Esophagus (tissue), 2 donors: Measurements from ENCODE around the gene RNF181. TPM values are rescaled to one million over a fixed set of nuclear protein-coding genes. Genes with fewer than 3 reads are reported as not detected.
"Not testable (repeated sequence)": the region's sequence is repeated elsewhere in the genome, so short reads cannot be mapped to it uniquely, and the experiment has no call there.

Experiments
- H3K27ac ChIP-seq, 2 donors: one replicate each; pipeline ENCODE4 v1.5.1; 2013; ENCODE audit warnings: low read depth in 2 of 2, mild to moderate bottlenecking in 2 of 2, inconsistent platforms in 1 of 2, low read length in 1 of 2, moderate library complexity in 1 of 2
- H3K27me3 ChIP-seq, 2 donors: one replicate each; pipeline ENCODE4 v1.6.1; 2013; ENCODE audit warnings: low read length in 2 of 2, control low read depth in 1 of 2, mild to moderate bottlenecking in 1 of 2; ENCODE audit not compliant: insufficient read depth in 2 of 2, control insufficient read depth in 1 of 2
- H3K36me3 ChIP-seq, 2 donors: one replicate each; pipeline ENCODE4 v1.6.1; 2013; ENCODE audit warnings: low read length in 1 of 2; ENCODE audit not compliant: control insufficient read depth in 2 of 2, insufficient read depth in 2 of 2
- H3K4me1 ChIP-seq, 2 donors: one replicate each; pipeline ENCODE4 v1.6.1; 2013; ENCODE audit warnings: low read length in 1 of 2; ENCODE audit not compliant: control insufficient read depth in 2 of 2, insufficient read depth in 2 of 2
- H3K4me3 ChIP-seq, 2 donors: one replicate each; pipeline ENCODE4 v1.5.1; 2013; ENCODE audit warnings: low read length in 2 of 2, mild to moderate bottlenecking in 2 of 2, low read depth in 1 of 2, moderate library complexity in 1 of 2
- H3K9me3 ChIP-seq, 2 donors: one replicate each; pipeline ENCODE4 v1.6.1; 2013; ENCODE audit warnings: mild to moderate bottlenecking in 2 of 2, low read depth in 1 of 2, low read length in 1 of 2, moderate library complexity in 1 of 2; ENCODE audit not compliant: control insufficient read depth in 2 of 2, insufficient read depth in 1 of 2
- WGBS, 2 donors: extraction: QIAGEN DNeasy Blood & Tissue Kit; methylation state at CpG; one replicate each; pipeline ENCODE4 v1.1.7; 2013; 5-methylcytosine and 5-hydroxymethylcytosine counted together
- polyA plus RNA-seq, 2 donors: library from polyadenylated mRNA; stranded (reverse); fragments of 200-250 nt; gene quantifications; one replicate each; pipeline ENCODE4 v1.2.3, GENCODE V29; 2013
- donor health status: healthy with polysubstance abuse.
- donor health status: Bipolar disorder and iron deficiency.

The RNF181 gene
- polyA plus RNA-seq, 2 donors = 159 to 189 TPM

DNA sequence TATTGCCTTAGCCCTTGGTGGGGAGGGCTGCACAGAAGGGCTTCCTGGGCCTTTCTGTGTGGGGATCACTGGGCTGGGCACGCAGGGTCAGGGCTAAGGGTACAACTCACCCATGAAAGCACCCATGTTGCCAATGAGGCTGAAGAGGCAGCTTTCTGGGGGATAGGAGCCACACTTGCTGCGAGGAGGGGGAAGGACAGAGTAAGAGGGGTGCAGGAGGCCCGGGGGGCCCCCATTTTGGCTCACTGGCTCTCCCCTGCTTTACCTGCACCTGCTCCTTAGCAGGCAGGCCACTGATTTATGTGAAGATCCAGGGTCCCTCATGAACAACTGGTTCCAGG, 4.7 kb downstream of the RNF181 start:
- Histone ChIP-seq H3K36me3 (peaks cover 6 to 25% of the 10 kb centered on the region in 2 donors), H3K27ac (no peak overlapping the region), H3K27me3 (no peaks in the 10 kb centered on the region), H3K4me3 (no peak overlapping the region), H3K4me1 (peaks cover 15 to 31% of the 10 kb centered on the region in 2 donors), H3K9me3 (no peaks in the 10 kb centered on the region)
- WGBS, 2 donors = 83 to 92% methylated on average over 3 of the region's 3 CpGs

DNA sequence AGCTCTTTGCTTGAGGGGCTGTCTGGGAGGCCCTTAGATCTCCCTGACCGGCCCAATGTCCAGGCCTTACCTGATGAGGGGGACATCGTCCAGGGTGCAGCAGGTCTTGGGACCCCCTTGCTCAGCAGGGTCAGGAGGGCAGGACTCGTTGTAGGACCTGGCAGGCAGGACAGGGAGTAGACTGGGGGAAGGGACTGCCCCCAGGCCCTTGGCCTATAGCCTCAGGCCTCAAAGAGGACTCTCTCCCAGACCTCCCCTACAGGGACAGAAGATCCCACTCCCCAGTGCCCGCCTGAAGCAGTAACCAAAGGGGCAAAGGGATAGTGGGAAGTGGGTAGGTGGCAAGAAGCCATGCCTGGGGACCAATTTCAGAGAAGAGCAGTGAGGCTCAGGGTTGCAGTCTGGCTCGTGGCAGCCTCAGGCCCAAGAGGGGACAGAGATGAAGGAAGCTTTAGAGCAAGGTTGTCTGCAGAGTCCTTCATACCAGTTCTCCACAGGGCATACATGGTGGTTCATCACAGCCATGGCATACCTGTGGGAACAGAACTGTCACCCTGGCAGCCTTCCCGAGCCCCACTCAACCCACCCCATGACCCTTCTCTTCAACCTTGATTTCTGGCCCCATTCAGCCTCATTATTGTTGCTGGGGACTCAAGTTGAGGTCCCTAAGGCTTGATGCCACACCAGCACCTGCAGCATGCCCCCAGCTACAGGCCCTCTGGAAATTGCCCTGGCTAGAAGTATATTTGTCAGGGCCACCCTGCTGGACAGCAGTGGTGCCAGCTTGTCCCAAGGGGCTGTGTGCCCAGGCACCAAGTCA, 5.6 kb downstream of the RNF181 start:
- 70 to 76% methylated on average over 6 of the region's 6 CpGs for WGBS, 2 donors
- H3K4me3 ChIP-seq = peak overlapping the region in 1 of 2 donors; percentile 85
- peaks cover 15 to 31% of the 10 kb centered on the region in 2 donors for H3K4me1 ChIP-seq
- H3K27ac ChIP-seq = peak overlapping the region; percentile 79 to 83
- H3K36me3 ChIP-seq = peaks cover 8 to 25% of the 10 kb centered on the region in 2 donors
- H3K9me3 ChIP-seq = no peaks in the 10 kb centered on the region
- no peaks in the 10 kb centered on the region for H3K27me3 ChIP-seq

DNA sequence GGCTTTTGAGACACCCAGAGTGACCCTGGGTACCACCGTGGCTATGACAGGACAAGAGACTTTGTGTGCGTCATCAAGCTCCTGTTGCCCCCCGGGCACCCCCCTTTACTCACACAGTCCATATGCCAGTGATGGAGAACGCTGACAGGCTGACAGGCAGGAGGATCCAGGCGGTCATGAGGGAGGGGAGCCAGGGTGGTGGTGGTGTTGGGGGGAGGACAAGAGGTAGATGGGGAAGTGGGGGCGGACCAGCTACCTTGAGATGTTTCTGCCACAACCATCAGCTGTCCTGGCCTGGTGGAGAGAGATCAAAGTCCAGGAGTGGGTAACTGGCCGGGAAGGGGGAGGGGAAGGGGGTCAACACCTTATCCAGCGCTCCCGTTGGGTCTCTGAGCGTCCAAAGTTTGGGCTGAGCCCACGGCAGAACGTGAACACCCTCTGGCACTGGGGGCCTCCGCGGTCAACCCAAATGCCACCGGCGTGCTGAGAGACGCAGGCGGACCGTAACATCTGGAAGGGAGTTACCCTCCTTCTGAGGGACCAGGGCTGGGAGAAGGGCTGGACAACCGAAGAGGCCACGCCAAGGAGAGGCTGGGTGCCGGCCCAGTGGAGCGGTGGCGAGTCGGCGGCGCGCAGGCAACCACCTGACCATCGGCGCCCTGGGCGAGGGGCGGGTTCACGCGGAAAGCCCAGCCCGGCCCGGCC, 6.4 kb downstream of the RNF181 start:
- Histone ChIP-seq H3K27ac (peak overlapping the region; percentile 79 to 83), H3K27me3 (no peaks in the 10 kb centered on the region), H3K36me3 (peaks cover 8 to 20% of the 10 kb centered on the region in 2 donors), H3K4me1 (peaks cover 11 to 26% of the 10 kb centered on the region in 2 donors), H3K4me3 (peak overlapping the region; percentile 63 to 85), H3K9me3 (no peaks in the 10 kb centered on the region)
- 6 to 7% methylated on average over 34 to 36 of the region's 36 CpGs for WGBS, 2 donors

DNA sequence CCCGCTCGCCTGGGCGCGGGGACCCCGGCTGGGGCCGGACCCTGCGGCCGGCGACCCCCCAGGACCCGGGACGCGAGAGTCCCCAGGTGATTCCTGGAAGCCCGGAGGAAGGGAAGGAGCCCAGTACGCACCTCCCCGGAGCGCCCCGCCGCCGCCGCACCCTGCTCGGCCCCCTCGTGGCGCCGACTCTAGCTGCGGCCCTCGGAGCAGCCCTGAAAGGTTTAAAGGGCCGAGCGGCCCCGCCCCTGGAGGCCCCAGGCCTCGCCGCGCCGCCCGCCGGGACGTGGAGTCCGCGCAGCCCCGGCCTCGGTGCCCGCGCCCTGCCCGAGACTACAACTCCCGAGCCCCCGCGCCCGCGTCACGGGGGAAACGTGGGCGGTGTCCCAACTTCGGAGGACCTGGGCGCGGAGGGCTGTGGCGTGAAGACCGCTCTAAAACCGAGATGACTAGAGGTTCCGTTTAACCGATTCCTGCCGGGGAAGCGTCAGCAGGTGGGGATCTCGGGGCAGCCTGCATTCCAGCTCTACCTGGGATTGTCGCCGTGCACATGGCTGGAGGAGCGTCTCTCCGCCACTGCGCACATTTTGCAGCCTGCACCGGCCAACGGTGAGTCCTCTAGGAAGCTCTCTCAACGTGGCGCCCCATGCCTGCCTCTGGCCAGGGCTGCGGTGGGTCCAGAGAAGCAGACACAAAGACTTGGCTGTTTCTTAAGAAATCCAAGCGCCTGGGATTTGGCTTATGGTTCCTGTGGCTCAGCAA, 7.1 kb downstream of the RNF181 start, which contains the start of gene TMEM150A:
TMEM150A (minus strand) TSS at position 223 of the 759 bp plus-strand sequence. CDS start 750 bp downstream, outside the sequence.
- H3K27me3 ChIP-seq = no peaks in the 10 kb centered on the region
- H3K4me3 ChIP-seq = peak within 1 kb of the TSS; percentile 63 to 85
- 0 to 1% methylated on average over 53 to 73 of the region's 73 CpGs for WGBS, 2 donors
- no peaks in the 10 kb centered on the region for H3K9me3 ChIP-seq
- H3K27ac ChIP-seq = peak within 1 kb of the TSS; percentile 79 to 83
- peaks cover 14 to 26% of the 10 kb centered on the region in 2 donors for H3K4me1 ChIP-seq
- peaks cover 6 to 19% of the 10 kb centered on the region in 2 donors for H3K36me3 ChIP-seq

DNA sequence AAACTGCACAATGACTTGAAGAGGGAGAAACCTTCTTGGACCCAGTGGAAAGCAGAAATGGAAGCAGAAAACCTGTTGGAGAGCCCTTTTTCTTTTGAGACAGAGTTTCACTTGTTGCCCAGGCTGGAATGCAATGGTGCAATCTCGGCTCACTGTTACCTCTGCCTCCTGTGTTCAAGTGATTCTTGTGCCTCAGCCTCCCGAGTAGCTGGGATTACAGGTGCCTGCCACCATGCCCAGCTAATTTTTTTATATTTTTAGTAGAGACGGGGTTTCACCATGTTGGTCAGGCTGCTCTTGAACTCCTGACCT, 8.5 kb downstream of the RNF181 start:
- H3K27ac ChIP-seq = peak overlapping the region in 1 of 2 donors; percentile 61
- not testable (repeated sequence) for H3K27me3 ChIP-seq, H3K9me3 ChIP-seq, H3K4me3 ChIP-seq
- peaks cover 14 to 26% of the 10 kb centered on the region in 2 donors for H3K4me1 ChIP-seq
- WGBS, 2 donors = 62 to 72% methylated on average over 3 of the region's 3 CpGs
- H3K36me3 ChIP-seq = peaks cover 10 to 18% of the 10 kb centered on the region in 2 donors

DNA sequence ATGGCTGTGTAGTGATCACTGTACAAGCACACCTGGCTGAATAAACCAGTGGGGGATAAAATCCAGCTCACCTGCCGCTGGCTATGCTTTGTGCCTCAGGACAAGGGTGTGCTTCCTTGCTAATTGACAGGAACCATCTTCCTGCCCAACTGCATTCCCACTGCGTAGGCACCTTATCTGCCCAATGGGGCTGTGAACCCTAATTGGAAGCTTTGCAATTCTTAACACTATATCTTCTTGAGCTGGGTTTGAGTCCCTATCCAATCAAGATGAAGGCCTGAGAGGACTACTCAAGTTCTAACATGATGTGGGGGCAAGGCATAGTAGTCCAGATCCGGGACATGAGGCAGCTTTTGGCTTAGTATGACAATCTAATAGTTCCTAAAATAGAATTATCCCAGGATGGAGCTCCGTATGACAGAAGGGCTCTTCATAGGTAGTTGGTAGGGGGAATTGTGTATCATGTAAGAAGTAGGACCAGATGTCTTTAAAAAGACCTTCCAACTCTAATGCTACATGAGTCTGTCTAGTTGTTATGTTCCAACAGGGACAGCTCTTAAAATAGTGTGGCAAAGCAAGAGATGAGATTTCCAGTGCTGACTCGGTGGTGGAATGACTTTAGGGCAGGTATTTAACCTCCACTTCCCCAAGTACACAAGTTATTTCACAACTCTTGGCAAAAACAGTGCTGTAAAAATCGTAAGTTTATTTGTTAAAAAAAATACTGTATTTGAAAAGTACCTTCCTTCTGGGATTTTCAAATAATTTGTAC, 9.2 kb downstream of the RNF181 start:
- WGBS, 2 donors = 36 to 48% methylated on average over 6 of the region's 6 CpGs
- Histone ChIP-seq H3K27ac (peak overlapping the region; percentile 19 to 61), H3K4me1 (peaks cover 14 to 24% of the 10 kb centered on the region in 2 donors), H3K36me3 (peaks cover 11 to 17% of the 10 kb centered on the region in 2 donors), H3K4me3 (no peak overlapping the region), H3K9me3 (no peaks in the 10 kb centered on the region), H3K27me3 (no peaks in the 10 kb centered on the region)

DNA sequence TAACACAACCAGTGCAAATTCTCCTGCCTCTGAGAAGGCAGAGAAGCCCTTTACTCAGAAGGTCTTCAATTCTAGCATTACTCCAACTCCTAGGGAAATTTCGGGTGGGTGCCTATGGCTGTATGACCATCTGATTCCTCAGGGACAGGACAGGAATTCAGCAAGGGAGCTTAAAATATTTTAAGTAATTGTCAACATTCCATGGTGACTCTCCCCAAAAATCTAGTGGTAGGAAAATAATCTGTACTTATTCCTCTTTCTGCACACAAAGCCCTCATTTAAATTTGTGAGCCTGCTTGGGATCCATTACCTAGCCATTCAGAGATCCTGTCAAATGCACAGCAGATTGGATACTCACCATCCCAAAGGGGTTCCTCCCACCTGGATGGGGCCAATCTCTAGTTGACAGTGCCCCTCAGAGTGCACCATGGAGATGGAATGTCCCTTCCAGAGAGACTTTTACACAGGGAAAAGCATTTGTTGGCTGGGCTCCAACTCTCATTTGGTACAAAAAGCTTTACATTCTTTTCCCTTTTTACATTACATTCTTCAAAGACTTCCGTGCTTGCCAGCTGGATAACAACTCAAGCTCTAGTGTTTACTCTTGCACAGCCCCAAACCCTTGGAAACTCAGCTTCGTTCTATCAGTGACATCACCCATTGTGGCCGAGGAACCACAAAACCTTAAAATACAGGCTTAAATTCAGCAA, 10.0 kb downstream of the RNF181 start:
- Histone ChIP-seq H3K27ac (peak overlapping the region; percentile 7 to 20), H3K36me3 (peaks cover 11 to 13% of the 10 kb centered on the region in 2 donors), H3K4me1 (peaks cover 10 to 26% of the 10 kb centered on the region in 2 donors), H3K4me3 (no peak overlapping the region), H3K27me3 (no peaks in the 10 kb centered on the region), H3K9me3 (no peaks in the 10 kb centered on the region)
- WGBS, 2 donors = 33 to 45% methylated on average over 4 of the region's 4 CpGs

DNA sequence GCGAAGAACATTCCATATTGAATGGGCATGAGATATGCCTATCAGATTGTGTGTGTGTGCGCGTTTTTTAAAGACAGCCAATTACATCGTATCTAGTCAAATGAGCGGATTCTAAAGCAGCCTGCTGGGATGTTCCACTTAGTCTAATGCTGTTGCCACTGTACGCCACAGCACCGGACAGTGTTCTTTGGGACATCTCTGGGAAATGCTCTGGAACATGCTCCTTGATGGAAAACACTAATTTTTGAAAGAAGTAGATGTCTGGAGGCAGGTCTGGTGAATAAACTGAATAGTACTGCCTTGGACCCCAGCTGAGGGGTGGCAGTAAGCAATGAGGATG, 10.5 kb downstream of the RNF181 start:
- H3K27ac ChIP-seq = peak overlapping the region; percentile 4 to 47
- H3K4me1 ChIP-seq = peaks cover 10 to 25% of the 10 kb centered on the region in 2 donors
- H3K27me3 ChIP-seq = no peaks in the 10 kb centered on the region
- 63 to 66% methylated on average over 7 of the region's 7 CpGs for WGBS, 2 donors
- no peak overlapping the region for H3K4me3 ChIP-seq
- H3K9me3 ChIP-seq = no peaks in the 10 kb centered on the region
- H3K36me3 ChIP-seq = peaks cover 11 to 13% of the 10 kb centered on the region in 2 donors
